Small intestine (tissue), 7 donors: ENCODE measurements around the gene TCL1A. TPM values are rescaled to one million over a fixed set of nuclear protein-coding genes. Genes with fewer than 3 reads are reported as not detected.

Source experiments
- DNase-seq, 2 donors: peaks; one replicate each; pipeline versions ENCODE4 v3.0.0 to v3.0.0-alpha.2; 2013
- FAIRE-seq: peaks from 2 replicates; lab custom pipeline; 2012; peaks lifted over from hg19 to GRCh38; lab: Jason Lieb, UNC
- H3K27ac ChIP-seq, 3 donors: one replicate each; pipeline ENCODE4 v1.5.1; 2013; ENCODE audit warnings: low read length in 2 of 3, mild to moderate bottlenecking in 2 of 3, control low read depth in 1 of 3, inconsistent platforms in 1 of 3, low read depth in 1 of 3, moderate library complexity in 1 of 3
- H3K27me3 ChIP-seq, 3 donors: one replicate each; pipeline ENCODE4 v1.6.1; 2013; ENCODE audit warnings: low read length in 3 of 3, inconsistent platforms in 1 of 3; ENCODE audit not compliant: control insufficient read depth in 3 of 3, insufficient read depth in 3 of 3
- H3K36me3 ChIP-seq, 3 donors: one replicate each; pipeline ENCODE4 v1.6.1; 2013; ENCODE audit warnings: low read length in 3 of 3, inconsistent platforms in 1 of 3, low read depth in 1 of 3, mild to moderate bottlenecking in 1 of 3, moderate library complexity in 1 of 3; ENCODE audit not compliant: control insufficient read depth in 3 of 3, insufficient read depth in 2 of 3
- H3K4me1 ChIP-seq, 3 donors: one replicate each; pipeline ENCODE4 v1.6.1; 2013; ENCODE audit warnings: low read length in 2 of 3, inconsistent platforms in 1 of 3, low read depth in 1 of 3, mild to moderate bottlenecking in 1 of 3, moderate library complexity in 1 of 3; ENCODE audit not compliant: control insufficient read depth in 3 of 3, insufficient read depth in 2 of 3
- H3K4me3 ChIP-seq, 3 donors: one replicate each; pipeline ENCODE4 v1.5.1; 2013; ENCODE audit warnings: low read length in 3 of 3, control low read depth in 1 of 3, inconsistent platforms in 1 of 3, low read depth in 1 of 3, mild to moderate bottlenecking in 1 of 3, moderate library complexity in 1 of 3
- H3K9me3 ChIP-seq, 2 donors: one replicate each; pipeline ENCODE4 v1.6.1; 2013; ENCODE audit warnings: low read depth in 1 of 2, low read length in 1 of 2; ENCODE audit not compliant: control insufficient read depth in 2 of 2, insufficient read depth in 1 of 2
- WGBS, 3 donors: extraction: QIAGEN DNeasy Blood & Tissue Kit; methylation state at CpG; one replicate each; pipeline ENCODE4 v1.1.7; 2013; 5-methylcytosine and 5-hydroxymethylcytosine counted together
- polyA plus RNA-seq, 4 donors: library from polyadenylated mRNA; stranded (reverse) in 3 of 4; unstranded in 1 of 4; fragments of 200-250 nt in 3 of 4; fragments of 120-200 nt in 1 of 4; gene quantifications; one replicate each; pipeline versions ENCODE4 v1.2.1 to v1.2.3, GENCODE V29; 2013
- donor health status: healthy with polysubstance abuse.
- donor health status: control.
- donor health status: control.
- donor health status: Bipolar disorder and iron deficiency.
- donor health status: healthy.

The TCL1A gene
- polyA plus RNA-seq, 4 donors = 0.59 to 3.8 TPM; not detected in 2

GRCh38 chr14:95722525-95723190, 8.7 kb upstream of the TCL1A start:
- Histone ChIP-seq H3K4me3 (no peak overlapping the region), H3K36me3 (no peaks in the 10 kb centered on the region), H3K27ac (no peak overlapping the region), H3K27me3 (no peaks in the 10 kb centered on the region), H3K4me1 (no peaks in the 10 kb centered on the region), H3K9me3 (peaks cover 2 to 17% of the 10 kb centered on the region in 2 donors)
- 63 to 80% (median 64%) methylated on average over 1 of the region's 1 CpG for WGBS, 3 donors
- no peak for FAIRE-seq
- DNase-seq = no peak

DNA sequence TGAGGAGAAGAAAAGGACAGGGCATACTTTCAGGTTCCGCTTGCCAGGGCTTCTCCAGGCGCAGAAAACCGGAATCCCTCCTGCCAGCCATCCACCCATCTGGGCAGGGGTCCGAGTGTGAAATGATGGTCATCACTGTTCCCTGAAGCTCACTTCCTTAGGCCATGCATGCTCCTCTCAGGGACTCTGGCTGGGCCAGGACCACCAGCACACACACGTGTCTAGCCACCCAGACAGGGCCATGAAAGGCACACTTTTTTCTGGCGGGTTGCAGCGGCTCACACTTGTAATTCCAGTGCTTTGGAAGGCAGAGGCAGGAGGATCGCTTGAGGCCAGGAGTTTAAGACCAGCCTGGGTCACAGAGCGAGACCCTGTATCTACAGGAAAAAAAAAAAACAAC, 1.5 kb downstream of the TCL1A start:
- no peak for FAIRE-seq
- DNase-seq = no peak

DNA sequence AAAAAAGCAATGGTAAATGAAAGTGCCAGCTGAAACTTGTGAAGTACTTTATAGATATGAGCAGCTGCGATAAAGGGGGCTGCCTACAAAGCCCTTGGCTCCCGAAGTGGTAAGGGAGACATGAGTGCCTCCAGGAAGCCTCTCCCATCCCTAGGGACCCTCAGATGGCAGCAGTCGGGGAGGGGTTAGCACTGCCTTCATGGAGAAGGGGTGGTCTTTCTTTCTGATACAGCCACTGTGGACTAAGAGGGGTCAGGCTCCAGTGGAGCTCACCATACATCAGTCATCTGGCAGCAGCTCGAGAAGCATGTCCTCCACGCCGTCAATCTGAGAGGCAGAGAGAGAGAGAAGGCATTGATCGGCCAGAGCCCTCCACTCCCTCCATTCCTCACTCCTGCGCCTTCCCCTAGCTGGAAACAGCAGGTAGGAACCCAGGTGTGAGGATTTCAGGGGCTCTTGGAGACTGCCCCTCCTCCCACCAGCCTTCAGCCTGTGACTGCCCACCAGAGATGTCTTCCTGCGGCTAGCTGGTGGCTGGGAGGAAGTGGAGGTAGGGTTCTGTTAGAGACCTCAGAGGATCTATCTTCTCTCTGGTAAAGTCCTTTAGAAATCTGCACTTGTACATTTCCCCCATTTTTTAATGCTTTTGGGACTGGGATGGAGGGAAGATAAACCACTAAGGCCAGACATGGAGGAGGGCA, 2.3 kb downstream of the TCL1A start:
- FAIRE-seq = no peak
- no peak for DNase-seq
- Histone ChIP-seq H3K27ac (no peak overlapping the region), H3K9me3 (no peaks in the 10 kb centered on the region), H3K36me3 (no peaks in the 10 kb centered on the region), H3K27me3 (peaks cover 0 to 22% (median 3%) of the 10 kb centered on the region in 3 donors), H3K4me3 (no peak overlapping the region), H3K4me1 (no peaks in the 10 kb centered on the region)
- 66 to 78% (median 71%) methylated on average over 9 of the region's 9 CpGs for WGBS, 3 donors

More for the DNA sequence above, 1.5 kb downstream of the TCL1A start:
- Histone ChIP-seq H3K4me1 (no peaks in the 10 kb centered on the region), H3K27ac (no peak overlapping the region), H3K9me3 (no peaks in the 10 kb centered on the region), H3K27me3 (peaks cover 0 to 22% (median 3%) of the 10 kb centered on the region in 3 donors), H3K4me3 (no peak overlapping the region), H3K36me3 (no peaks in the 10 kb centered on the region)
- 81 to 91% (median 88%) methylated on average over 9 of the region's 9 CpGs for WGBS, 3 donors

- Histone ChIP-seq H3K4me3 (no peak overlapping the region), H3K36me3 (no peaks in the 10 kb centered on the region), H3K4me1 (no peaks in the 10 kb centered on the region), H3K9me3 (no peaks in the 10 kb centered on the region), H3K27me3 (peaks cover 0 to 20% (median 3%) of the 10 kb centered on the region in 3 donors), H3K27ac (no peak overlapping the region)
- FAIRE-seq = no peak
- no peak for DNase-seq
- WGBS, 3 donors = 76 to 84% (median 82%) methylated on average over 17 of the region's 17 CpGs
Measured at GRCh38 chr14:95710106-95710505, 3.8 kb downstream of the TCL1A start.

DNA sequence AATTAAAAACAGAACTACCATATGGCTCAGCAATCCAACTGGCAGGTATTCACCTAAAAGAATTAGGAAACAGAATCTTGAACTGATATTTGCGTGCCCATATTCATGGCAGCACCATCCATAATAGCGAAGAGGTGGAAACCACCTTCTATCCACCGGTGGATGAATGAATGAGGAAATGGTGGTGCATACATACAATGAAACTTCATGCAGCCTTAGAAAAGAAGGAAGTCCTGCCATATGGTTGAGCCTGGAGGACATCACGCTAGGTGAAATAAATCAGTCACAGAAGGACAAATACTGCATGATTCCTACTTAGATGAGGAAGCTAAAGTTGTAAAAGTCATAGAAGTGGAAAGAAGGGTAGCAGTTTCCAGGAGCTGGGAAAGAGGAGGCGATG, 6.6 kb downstream of the TCL1A start:
- 74 to 85% (median 77%) methylated on average over 5 of the region's 5 CpGs for WGBS, 3 donors

GRCh38 chr14:95705518-95705917, 8.4 kb downstream of the TCL1A start:
- no peak for FAIRE-seq
- Histone ChIP-seq H3K4me3 (no peak overlapping the region), H3K36me3 (no peaks in the 10 kb centered on the region), H3K27me3 (no peaks in the 10 kb centered on the region), H3K4me1 (no peaks in the 10 kb centered on the region), H3K9me3 (no peaks in the 10 kb centered on the region), H3K27ac (no peak overlapping the region)
- no peak for DNase-seq
- WGBS, 3 donors = 86 to 93% (median 90%) methylated on average over 4 of the region's 4 CpGs

More for the DNA sequence above, 6.6 kb downstream of the TCL1A start:
- Histone ChIP-seq H3K36me3 (no peaks in the 10 kb centered on the region), H3K27ac (no peak overlapping the region), H3K4me1 (no peaks in the 10 kb centered on the region), H3K4me3 (no peak overlapping the region), H3K27me3 (peaks cover 0 to 3% (median 0%) of the 10 kb centered on the region in 3 donors), H3K9me3 (no peaks in the 10 kb centered on the region)
- FAIRE-seq (no peak), DNase-seq (no peak)

- FAIRE-seq (no peak), DNase-seq (no peak)
- Histone ChIP-seq H3K27me3 (peaks cover 0 to 2% (median 0%) of the 10 kb centered on the region in 3 donors), H3K9me3 (no peaks in the 10 kb centered on the region), H3K27ac (no peak overlapping the region), H3K36me3 (no peaks in the 10 kb centered on the region), H3K4me3 (no peak overlapping the region), H3K4me1 (no peaks in the 10 kb centered on the region)
- 63 to 72% (median 70%) methylated on average over 3 of the region's 3 CpGs for whole genome bisulfite sequencing, 3 donors
Measured at GRCh38 chr14:95703805-95704204, 10.1 kb downstream of the TCL1A start.

- Histone ChIP-seq H3K4me1 (no peaks in the 10 kb centered on the region), H3K36me3 (no peaks in the 10 kb centered on the region), H3K4me3 (no peak overlapping the region), H3K27me3 (peaks cover 0 to 2% (median 0%) of the 10 kb centered on the region in 3 donors), H3K27ac (no peak overlapping the region), H3K9me3 (no peaks in the 10 kb centered on the region)
- DNase-seq = no peak
- WGBS, 3 donors = 67 to 80% (median 71%) methylated on average over 3 of the region's 3 CpGs
- no peak for FAIRE-seq
Measured at GRCh38 chr14:95703341-95703740, 10.6 kb downstream of the TCL1A start.
